Activated naive CD8-positive, alpha-beta T cell treated with anti-CD3 and anti-CD28 coated beads, Interleukin-2, amount 50 U/mL, for 16 hours (primary cell): ENCODE results near the gene LMO7.
"Not testable (repeated sequence)": the region's sequence is repeated elsewhere in the genome, so short reads cannot be mapped to it uniquely, and the experiment has no call there.

ENCODE experiments used
- DNase-seq: peaks from one replicate; pipeline ENCODE4 v3.0.0-alpha.2; 2020; ENCODE audit warnings: low read depth, low spot score

The LMO7 gene

DNA sequence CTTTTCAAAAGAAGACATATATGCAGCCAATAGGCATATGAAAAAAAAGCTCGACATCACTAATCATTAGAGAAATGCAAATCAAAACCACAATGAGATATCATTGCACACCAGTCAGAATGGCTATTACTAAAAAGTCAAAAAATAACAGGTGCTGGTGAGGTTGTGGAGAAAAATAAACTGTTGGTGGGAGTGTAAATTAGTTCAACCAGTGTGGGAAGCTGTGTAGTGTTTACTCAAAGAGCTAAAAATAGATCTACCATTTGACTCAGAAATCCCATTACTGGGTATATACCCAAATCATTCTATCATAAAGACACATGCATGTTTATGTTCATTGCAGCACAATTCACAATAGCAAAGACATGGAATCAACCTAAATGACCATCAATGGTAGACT is 106.9 kb downstream of the LMO7 start:
- not testable (repeated sequence) for DNase-seq

GRCh38 chr13:75744127-75744526 is 108.0 kb downstream of the LMO7 start:
- no peak for DNase-seq

DNA sequence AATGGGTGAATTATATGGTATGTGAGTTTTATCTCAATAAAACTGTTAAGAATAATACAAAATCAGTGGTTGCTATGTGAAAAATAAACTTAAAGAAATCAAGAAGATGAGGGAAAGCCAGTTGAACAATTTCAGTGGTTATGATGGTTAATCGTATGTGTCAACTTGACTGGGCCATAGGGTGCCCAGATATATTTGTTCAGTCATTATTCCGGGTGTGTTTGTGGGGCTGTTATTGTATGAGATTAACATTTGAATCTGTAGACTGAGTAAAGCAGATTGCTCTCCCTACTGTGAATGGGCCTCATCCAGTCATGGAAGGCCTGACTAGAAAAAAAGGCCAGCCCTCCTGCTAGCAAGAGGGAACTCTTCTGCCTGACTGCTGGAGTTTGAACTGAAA is 109.3 kb downstream of the LMO7 start:
- DNase-seq: no peak

GRCh38 chr13:75748874-75749273 is 112.7 kb downstream of the LMO7 start:
- DNase-seq: no peak

DNA sequence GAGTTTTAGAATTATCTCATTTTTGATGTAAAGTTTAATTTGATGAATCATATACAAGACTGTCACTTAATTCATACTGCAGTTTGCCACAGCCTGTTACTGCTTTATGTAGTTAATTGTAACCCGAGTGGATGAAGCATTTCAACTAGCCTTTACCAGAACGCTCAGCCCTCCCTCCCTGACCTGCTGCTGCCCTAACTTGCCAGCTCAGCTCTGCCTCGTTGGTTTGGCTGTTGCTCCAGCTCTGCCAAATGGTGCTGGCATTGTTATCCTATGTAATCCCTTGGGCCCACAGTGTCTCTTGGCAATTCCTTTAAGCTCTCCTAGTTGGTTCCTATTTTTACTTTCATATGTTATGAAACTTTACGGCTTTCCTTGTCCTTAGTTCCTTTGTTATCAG is 113.3 kb downstream of the LMO7 start:
- no peak for DNase-seq

GRCh38 chr13:75751350-75751749 is 115.2 kb downstream of the LMO7 start:
- no peak for DNase-seq

DNA sequence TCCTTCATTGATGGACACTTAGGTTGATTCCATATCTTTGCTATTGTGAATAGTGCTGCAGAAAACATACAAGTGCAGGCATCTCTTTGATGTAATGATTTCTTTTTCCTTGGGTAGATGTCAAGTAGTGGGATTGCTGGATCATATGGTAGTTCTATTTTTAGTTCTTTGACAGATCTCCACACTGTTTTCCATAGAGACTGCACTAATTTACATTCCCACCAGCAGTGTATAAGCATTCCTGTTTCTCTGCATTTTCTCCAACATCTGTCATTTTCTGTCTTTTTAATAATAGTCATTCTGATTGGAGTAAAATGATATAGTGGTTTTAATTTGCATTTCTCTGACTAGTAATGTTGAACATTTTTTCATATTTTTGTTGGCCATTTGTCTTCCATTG is 116.7 kb downstream of the LMO7 start:
- no peak for DNase-seq

- no peak for DNase-seq
Measured at GRCh38 chr13:75754936-75755335, 118.8 kb downstream of the LMO7 start.

DNA sequence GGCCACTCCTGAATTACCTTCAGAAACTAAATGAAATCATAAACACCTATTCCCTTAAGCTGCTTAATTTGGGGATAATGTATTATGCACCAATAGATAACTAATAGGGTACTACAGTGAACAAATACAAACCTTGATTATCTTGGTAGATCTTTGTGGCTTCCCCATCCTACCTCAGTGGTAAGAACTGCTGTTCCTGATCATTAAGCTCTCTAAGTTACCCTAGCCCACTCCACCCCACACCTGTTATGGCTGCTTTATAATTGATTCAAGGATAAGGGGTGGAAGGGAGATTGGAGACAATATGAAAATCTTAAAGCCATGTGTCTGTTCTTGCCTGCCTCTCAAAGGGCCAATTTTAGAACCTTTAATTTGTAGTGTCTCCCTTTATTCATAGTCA is 121.2 kb downstream of the LMO7 start:
- no peak for DNase-seq

- no peak for DNase-seq
Measured at GRCh38 chr13:75759531-75759930, 123.4 kb downstream of the LMO7 start.

- DNase-seq: no peak
Measured at GRCh38 chr13:75760131-75761021, 124.2 kb downstream of the LMO7 start.

- no peak for DNase-seq
Measured at GRCh38 chr13:75761369-75761768, 125.2 kb downstream of the LMO7 start.

GRCh38 chr13:75762076-75762937 is 126.2 kb downstream of the LMO7 start:
- DNase-seq: no peak

- DNase-seq: no peak
Measured at GRCh38 chr13:75762955-75763354, 126.8 kb downstream of the LMO7 start.

GRCh38 chr13:75763512-75763911 is 127.4 kb downstream of the LMO7 start:
- DNase-seq: no peak

DNA sequence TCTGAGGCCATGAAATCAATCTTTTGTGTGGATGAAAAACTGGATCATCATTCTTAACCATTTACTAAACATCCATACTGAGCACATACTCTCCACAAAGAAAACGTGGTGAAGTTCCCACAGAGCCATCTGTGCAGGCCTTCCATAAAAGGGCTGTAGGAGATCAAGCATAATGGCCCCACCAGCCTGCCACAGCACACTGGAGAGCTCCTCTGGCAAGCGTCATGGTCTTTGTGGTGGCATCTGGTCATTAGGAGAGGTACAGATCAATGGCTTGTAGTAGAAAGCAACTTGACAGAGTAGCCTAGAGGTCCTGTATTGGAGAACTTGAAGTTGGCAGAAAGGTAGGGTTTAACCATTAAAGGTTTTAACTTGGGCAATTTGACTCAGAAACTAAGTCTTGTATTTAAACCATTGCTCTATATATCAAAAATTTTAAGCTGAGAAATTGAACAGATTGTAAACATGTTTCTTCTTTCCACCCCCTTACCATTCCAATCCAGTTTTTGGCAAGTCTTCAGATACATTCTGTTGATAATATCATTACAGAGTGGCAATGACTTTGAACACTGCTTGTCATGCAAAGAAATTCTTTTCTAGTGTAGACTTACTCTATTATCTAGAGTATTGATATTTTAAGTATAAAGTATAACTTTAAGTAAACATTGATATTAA is 128.3 kb downstream of the LMO7 start:
- no peak for DNase-seq

DNA sequence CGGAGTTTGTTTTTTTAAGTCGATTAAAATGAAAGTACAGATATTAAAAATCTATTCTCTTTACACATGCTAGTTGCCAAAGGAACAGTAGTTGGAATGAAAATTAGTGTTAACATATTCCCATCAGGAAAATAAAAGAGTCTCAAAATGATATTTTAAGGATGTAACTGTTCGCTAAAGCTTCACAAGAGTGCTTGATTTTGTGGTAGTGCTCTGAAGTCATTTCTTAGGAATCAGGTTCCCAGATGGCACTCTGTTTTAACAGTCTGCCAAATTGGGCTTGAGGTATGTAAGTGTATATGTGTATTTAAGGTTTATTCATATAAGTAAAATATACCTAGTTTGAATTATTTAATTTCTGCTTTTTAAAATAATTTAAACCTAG is 128.8 kb downstream of the LMO7 start:
- no peak for DNase-seq

GRCh38 chr13:75766636-75767035 is 130.5 kb downstream of the LMO7 start:
- DNase-seq: no peak

- DNase-seq: no peak
Measured at GRCh38 chr13:75769141-75769905, 133.2 kb downstream of the LMO7 start.

DNA sequence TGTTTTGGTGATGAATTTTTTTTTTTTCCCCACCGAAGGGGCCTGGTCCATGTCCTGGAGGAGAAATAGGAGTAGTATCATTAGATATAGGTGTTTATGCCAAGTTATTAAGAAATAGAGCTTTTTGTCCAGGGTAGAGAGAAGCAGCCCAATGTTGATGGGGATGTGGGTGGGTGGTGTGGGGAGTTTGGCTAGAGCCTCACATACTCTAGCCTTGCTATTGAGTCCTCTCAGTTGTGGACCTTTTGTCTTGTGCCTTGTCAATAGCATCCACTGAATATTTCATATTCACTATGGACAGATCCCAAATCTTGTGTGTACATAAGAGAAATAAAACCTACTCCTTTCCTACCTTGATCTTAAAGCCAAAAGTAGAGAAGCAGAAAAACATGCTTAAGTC is 134.0 kb downstream of the LMO7 start:
- DNase-seq: no peak

GRCh38 chr13:75770592-75771011 is 134.5 kb downstream of the LMO7 start:
- no peak for DNase-seq
